CD4-positive, CD25-positive, alpha-beta regulatory T cell (primary cell): ENCODE measurements around the gene LINC00305. TPM values are rescaled to one million over a fixed set of nuclear protein-coding genes. Genes with fewer than 3 reads are reported as not detected.

ENCODE experiments used
- ATAC-seq, 2 donors: fragments of 150-1000 bp; cut with Tn5 transposase; one replicate each; pipeline ENCODE4 v1.10.0; 2021; ENCODE audit warnings: low read depth in 2 of 2, moderate number of reproducible peaks in 2 of 2, moderate library complexity in 1 of 2
- DNase-seq, 3 donors: peaks; one replicate each; pipeline versions ENCODE4 v3.0.0 to v3.0.0-alpha.2; 2012 to 2022; ENCODE audit warnings: mixed read lengths in 1 of 3
- H3K27ac ChIP-seq: one replicate; pipeline ENCODE4 v1.7.0; 2013; ENCODE audit warnings: mild to moderate bottlenecking, low read length; ENCODE audit not compliant: insufficient read depth, poor library complexity, severe bottlenecking
- H3K27me3 ChIP-seq: one replicate; pipeline ENCODE4 v1.7.0; 2013; ENCODE audit warnings: low read length; ENCODE audit not compliant: control insufficient read depth, insufficient read depth
- H3K36me3 ChIP-seq: one replicate; pipeline ENCODE4 v1.7.0; 2013; ENCODE audit warnings: mild to moderate bottlenecking, low read length, moderate library complexity; ENCODE audit not compliant: control insufficient read depth, insufficient read depth
- H3K4me1 ChIP-seq: 2 replicates; pipeline ENCODE4 v1.7.0; 2013; ENCODE audit warnings: mild to moderate bottlenecking, low read length; ENCODE audit not compliant: insufficient read depth, control insufficient read depth, poor library complexity, severe bottlenecking
- H3K4me3 ChIP-seq: one replicate; pipeline ENCODE4 v1.7.0; 2013; ENCODE audit warnings: low read depth, mild to moderate bottlenecking, low read length, moderate library complexity
- H3K9me3 ChIP-seq, 2 experiments: 1 replicate in 1 of 2; 2 replicates in 1 of 2; pipeline ENCODE4 v1.7.0; 2013; ENCODE audit warnings: low read length in 2 of 2, mild to moderate bottlenecking in 1 of 2, moderate library complexity in 1 of 2; ENCODE audit not compliant: control insufficient read depth in 2 of 2
- H3K27ac Mint-ChIP-seq, 3 donors: one replicate each; pipeline ENCODE4 v1.8.0; 2020 to 2022; ENCODE audit warnings: mild to moderate bottlenecking in 3 of 3, mixed read lengths in 3 of 3, moderate library complexity in 2 of 3
- H3K27me3 Mint-ChIP-seq: one replicate; pipeline ENCODE4 v1.8.0; 2022; ENCODE audit warnings: mild to moderate bottlenecking, mixed read lengths
- H3K36me3 Mint-ChIP-seq: one replicate; pipeline ENCODE4 v1.8.0; 2020; ENCODE audit warnings: mixed read lengths
- H3K4me1 Mint-ChIP-seq, 4 donors: one replicate each; pipeline ENCODE4 v1.8.0; 2020 to 2022; ENCODE audit warnings: mixed read lengths in 4 of 4, mild to moderate bottlenecking in 1 of 4
- H3K4me3 Mint-ChIP-seq, 4 donors: one replicate each; pipeline ENCODE4 v1.8.0; 2020 to 2022; ENCODE audit warnings: mild to moderate bottlenecking in 4 of 4, mixed read lengths in 4 of 4, moderate library complexity in 3 of 4
- H3K9me3 Mint-ChIP-seq, 7 donors: one replicate each; pipeline ENCODE4 v1.8.0; 2020 to 2022; ENCODE audit warnings: mixed read lengths in 7 of 7, mild to moderate bottlenecking in 3 of 7, moderate library complexity in 2 of 7
- polyA plus RNA-seq, 4 donors: library from polyadenylated mRNA; unstranded; fragments of 300-500 nt; fragmentation: Illumina TruSeq; gene quantifications; one replicate each; pipeline ENCODE4 v1.2.3, GENCODE V29; 2021
- total RNA-seq: library from RNA; stranded (reverse); gene quantifications from one replicate; pipeline ENCODE4 v1.2.3, GENCODE V29; 2022

Gene LINC00305
- total and polyA plus RNA-seq, 5 donors from 2014 or later = not detected

- DNase-seq (no peak), ATAC-seq (no peak)
- Mint-ChIP-seq H3K27ac (no peak overlapping the region), H3K4me1 (no peaks in the 10 kb centered on the region), H3K27me3 (no peaks in the 10 kb centered on the region), H3K4me3 (no peak overlapping the region), H3K9me3 (peaks cover 0 to 2% (median 0%) of the 10 kb centered on the region in 7 donors), H3K36me3 (no peaks in the 10 kb centered on the region)
- H3K9me3 ChIP-seq = no peaks in the 10 kb centered on the region
- no peaks in the 10 kb centered on the region for H3K27me3 ChIP-seq
- no peak overlapping the region for H3K4me3 ChIP-seq
- no peaks in the 10 kb centered on the region for H3K36me3 ChIP-seq
- no peaks in the 10 kb centered on the region for H3K4me1 ChIP-seq
- H3K27ac ChIP-seq = no peak overlapping the region
Measured at GRCh38 chr18:64134044-64134747, 14.7 kb downstream of the LINC00305 start.

GRCh38 chr18:64132871-64133270 lies 16.0 kb downstream of the LINC00305 start:
- no peak overlapping the region for H3K27ac Mint-ChIP-seq
- H3K27ac ChIP-seq = no peak overlapping the region
- H3K4me1 Mint-ChIP-seq = no peaks in the 10 kb centered on the region
- no peaks in the 10 kb centered on the region for H3K4me1 ChIP-seq
- H3K4me3 Mint-ChIP-seq = no peak overlapping the region
- no peaks in the 10 kb centered on the region for H3K27me3 Mint-ChIP-seq
- DNase-seq = no peak
- no peaks in the 10 kb centered on the region for H3K9me3 ChIP-seq
- ATAC-seq = no peak
- no peaks in the 10 kb centered on the region for H3K27me3 ChIP-seq
- peaks cover 0 to 2% (median 0%) of the 10 kb centered on the region in 7 donors for H3K9me3 Mint-ChIP-seq
- H3K36me3 ChIP-seq = no peaks in the 10 kb centered on the region
- no peak overlapping the region for H3K4me3 ChIP-seq
- H3K36me3 Mint-ChIP-seq = no peaks in the 10 kb centered on the region

- Mint-ChIP-seq H3K36me3 (no peaks in the 10 kb centered on the region), H3K27me3 (no peaks in the 10 kb centered on the region), H3K9me3 (peaks cover 0 to 2% (median 0%) of the 10 kb centered on the region in 7 donors), H3K4me1 (no peaks in the 10 kb centered on the region), H3K27ac (no peak overlapping the region), H3K4me3 (no peak overlapping the region)
- Histone ChIP-seq H3K9me3 (no peaks in the 10 kb centered on the region), H3K4me1 (no peaks in the 10 kb centered on the region), H3K27ac (no peak overlapping the region), H3K27me3 (no peaks in the 10 kb centered on the region), H3K4me3 (no peak overlapping the region), H3K36me3 (no peaks in the 10 kb centered on the region)
- no peak for ATAC-seq
- DNase-seq = no peak
Measured at GRCh38 chr18:64131314-64131713, 17.6 kb downstream of the LINC00305 start.

- H3K9me3 ChIP-seq = no peaks in the 10 kb centered on the region
- ATAC-seq = no peak
- no peak for DNase-seq
- no peaks in the 10 kb centered on the region for H3K36me3 Mint-ChIP-seq
- H3K27ac Mint-ChIP-seq = no peak overlapping the region
- H3K4me3 ChIP-seq = no peak overlapping the region
- H3K27ac ChIP-seq = no peak overlapping the region
- H3K4me1 Mint-ChIP-seq = no peaks in the 10 kb centered on the region
- no peaks in the 10 kb centered on the region for H3K36me3 ChIP-seq
- no peaks in the 10 kb centered on the region for H3K4me1 ChIP-seq
- H3K27me3 Mint-ChIP-seq = peaks cover 6% of the 10 kb centered on the region
- peaks cover 0 to under 1% (median 0%) of the 10 kb centered on the region in 7 donors for H3K9me3 Mint-ChIP-seq
- H3K27me3 ChIP-seq = no peaks in the 10 kb centered on the region
- H3K4me3 Mint-ChIP-seq = no peak overlapping the region
Measured at GRCh38 chr18:64127172-64127571, 21.7 kb downstream of the LINC00305 start.

GRCh38 chr18:64119916-64120315 lies 29.0 kb downstream of the LINC00305 start:
- H3K36me3 ChIP-seq = no peaks in the 10 kb centered on the region

GRCh38 chr18:64118406-64118805 lies 30.5 kb downstream of the LINC00305 start:
- H3K27me3 Mint-ChIP-seq = peaks cover 3% of the 10 kb centered on the region
- H3K4me3 Mint-ChIP-seq = no peak overlapping the region
- H3K36me3 Mint-ChIP-seq = no peaks in the 10 kb centered on the region
- no peak overlapping the region for H3K27ac Mint-ChIP-seq
- no peak for DNase-seq
- no peaks in the 10 kb centered on the region for H3K4me1 Mint-ChIP-seq
- Histone ChIP-seq H3K27me3 (no peaks in the 10 kb centered on the region), H3K9me3 (no peaks in the 10 kb centered on the region), H3K36me3 (no peaks in the 10 kb centered on the region), H3K4me1 (no peaks in the 10 kb centered on the region), H3K27ac (no peak overlapping the region), H3K4me3 (no peak overlapping the region)
- no peak for ATAC-seq
- H3K9me3 Mint-ChIP-seq = peaks cover 0 to 1% (median 0%) of the 10 kb centered on the region in 7 donors

More at GRCh38 chr18:64119916-64120315, 29.0 kb downstream of the LINC00305 start:
- Mint-ChIP-seq H3K4me1 (no peaks in the 10 kb centered on the region), H3K9me3 (peaks cover 0 to 1% (median 0%) of the 10 kb centered on the region in 7 donors), H3K36me3 (no peaks in the 10 kb centered on the region), H3K27ac (no peak overlapping the region), H3K27me3 (peaks cover 6% of the 10 kb centered on the region), H3K4me3 (no peak overlapping the region)
- Histone ChIP-seq H3K4me1 (no peaks in the 10 kb centered on the region), H3K4me3 (no peak overlapping the region), H3K27ac (no peak overlapping the region), H3K27me3 (no peaks in the 10 kb centered on the region), H3K9me3 (no peaks in the 10 kb centered on the region)
- no peak for ATAC-seq
- no peak for DNase-seq

GRCh38 chr18:64116571-64117175 lies 32.2 kb downstream of the LINC00305 start:
- H3K9me3 Mint-ChIP-seq = peaks cover 0 to 1% (median 0%) of the 10 kb centered on the region in 7 donors
- no peaks in the 10 kb centered on the region for H3K36me3 Mint-ChIP-seq
- Histone ChIP-seq H3K4me1 (no peaks in the 10 kb centered on the region), H3K27me3 (no peaks in the 10 kb centered on the region), H3K4me3 (no peak overlapping the region), H3K27ac (no peak overlapping the region), H3K36me3 (no peaks in the 10 kb centered on the region), H3K9me3 (no peaks in the 10 kb centered on the region)
- ATAC-seq (no peak), DNase-seq (no peak)
- peak overlapping the region in 1 of 3 donors; percentile 14 for H3K27ac Mint-ChIP-seq
- H3K27me3 Mint-ChIP-seq = no peaks in the 10 kb centered on the region
- no peaks in the 10 kb centered on the region for H3K4me1 Mint-ChIP-seq
- no peak overlapping the region for H3K4me3 Mint-ChIP-seq

- Histone ChIP-seq H3K4me3 (no peak overlapping the region), H3K27ac (no peak overlapping the region), H3K27me3 (no peaks in the 10 kb centered on the region), H3K9me3 (no peaks in the 10 kb centered on the region), H3K4me1 (no peaks in the 10 kb centered on the region), H3K36me3 (no peaks in the 10 kb centered on the region)
- ATAC-seq = no peak
- Mint-ChIP-seq H3K27ac (no peak overlapping the region), H3K4me3 (no peak overlapping the region), H3K9me3 (peaks cover 0 to 1% (median 0%) of the 10 kb centered on the region in 7 donors), H3K36me3 (no peaks in the 10 kb centered on the region), H3K4me1 (no peaks in the 10 kb centered on the region), H3K27me3 (no peaks in the 10 kb centered on the region)
- DNase-seq = no peak
Measured at GRCh38 chr18:64115881-64116280, 33.0 kb downstream of the LINC00305 start.
